ENCODE results near the gene SLC16A3.

SLC16A3 gene

DNA sequence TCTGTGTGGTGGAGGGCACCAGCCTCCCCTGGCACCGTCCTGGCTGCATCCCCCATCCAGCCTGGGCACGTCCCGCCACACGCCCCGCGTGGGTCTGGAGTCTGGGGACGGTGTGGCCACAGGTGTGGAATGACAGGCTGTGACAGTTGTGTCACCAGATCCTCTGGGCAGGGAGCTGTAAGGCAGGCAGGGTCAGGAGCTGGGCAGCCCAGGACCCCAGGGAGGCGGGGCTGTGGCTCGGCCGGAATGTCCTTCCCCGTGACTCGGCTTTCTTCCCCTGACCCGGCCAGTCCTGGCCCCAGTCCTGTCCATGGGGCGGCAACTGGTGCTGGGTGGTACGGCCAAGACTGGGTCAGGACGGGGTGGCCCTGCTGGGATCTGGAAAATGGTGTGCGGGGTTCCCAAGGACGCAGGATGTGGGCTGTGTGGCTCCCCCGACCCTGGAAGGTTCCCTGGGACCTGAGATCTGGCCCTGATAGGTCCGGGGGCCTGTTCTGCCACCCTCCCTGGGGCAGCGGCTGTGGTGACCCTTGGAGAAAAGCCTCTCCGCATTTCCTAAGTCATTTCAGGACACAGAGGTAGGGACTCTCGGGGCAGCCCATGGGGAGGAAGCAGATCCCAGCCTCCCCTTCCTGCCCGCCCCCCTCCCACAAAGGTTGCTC is 3.3 kb upstream of the SLC16A3 start:
- no peak for DNase-seq
- Histone ChIP-seq H3K4me3 (ENCODE audit: low read length) (no peak overlapping the region), H3K4me2 (ENCODE audit: low read depth, low read length) (no peak overlapping the region), H3K27ac (ENCODE audit: low read length) (no peak overlapping the region), H2AFZ (ENCODE audit: low read length) (no peak overlapping the region), H3F3A (ENCODE audit: insufficient read depth, low read length) (peaks cover 6% of the 10 kb centered on the region), H3K36me3 (replicated peaks; ENCODE audit: insufficient read depth, low read length) (no peaks in the 10 kb centered on the region), H3K4me1 (ENCODE audit: low read length) (peaks cover 9% of the 10 kb centered on the region), H3K79me2 (ENCODE audit: low read length) (0 out of 2 replicates have a peak, but pooled peaks cover 5% of the 10 kb centered on the region), H4K20me1 (ENCODE audit: insufficient read depth, low read length) (no peaks in the 10 kb centered on the region), H3K9ac (ENCODE audit: low read length) (no peak overlapping the region), H3K9me3 (replicated peaks; ENCODE audit: insufficient read depth, low read length) (no peaks in the 10 kb centered on the region), H3K27me3 (replicated peaks; ENCODE audit: insufficient read depth, low read length) (0 out of 2 replicates have a peak, but pooled peaks cover 3% of the 10 kb centered on the region), H3K9me2 (replicated peaks; ENCODE audit: insufficient read depth, low read length) (no peaks in the 10 kb centered on the region)
- TF ChIP-seq, protein P1, sequence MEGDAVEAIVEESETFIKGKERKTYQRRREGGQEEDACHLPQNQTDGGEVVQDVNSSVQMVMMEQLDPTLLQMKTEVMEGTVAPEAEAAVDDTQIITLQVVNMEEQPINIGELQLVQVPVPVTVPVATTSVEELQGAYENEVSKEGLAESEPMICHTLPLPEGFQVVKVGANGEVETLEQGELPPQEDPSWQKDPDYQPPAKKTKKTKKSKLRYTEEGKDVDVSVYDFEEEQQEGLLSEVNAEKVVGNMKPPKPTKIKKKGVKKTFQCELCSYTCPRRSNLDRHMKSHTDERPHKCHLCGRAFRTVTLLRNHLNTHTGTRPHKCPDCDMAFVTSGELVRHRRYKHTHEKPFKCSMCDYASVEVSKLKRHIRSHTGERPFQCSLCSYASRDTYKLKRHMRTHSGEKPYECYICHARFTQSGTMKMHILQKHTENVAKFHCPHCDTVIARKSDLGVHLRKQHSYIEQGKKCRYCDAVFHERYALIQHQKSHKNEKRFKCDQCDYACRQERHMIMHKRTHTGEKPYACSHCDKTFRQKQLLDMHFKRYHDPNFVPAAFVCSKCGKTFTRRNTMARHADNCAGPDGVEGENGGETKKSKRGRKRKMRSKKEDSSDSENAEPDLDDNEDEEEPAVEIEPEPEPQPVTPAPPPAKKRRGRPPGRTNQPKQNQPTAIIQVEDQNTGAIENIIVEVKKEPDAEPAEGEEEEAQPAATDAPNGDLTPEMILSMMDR (IDR thresholded peaks at IDR 0.05; ENCODE audit: low read length) = no peak
- TF ChIP-seq EZH2phosphoT487 (IDR thresholded peaks at IDR 0.05; ENCODE audit: low read length) (no peak), EZH2 (optimal IDR thresholded peaks at IDR 0.05; ENCODE audit: low read depth, low read length) (no peak)

DNA sequence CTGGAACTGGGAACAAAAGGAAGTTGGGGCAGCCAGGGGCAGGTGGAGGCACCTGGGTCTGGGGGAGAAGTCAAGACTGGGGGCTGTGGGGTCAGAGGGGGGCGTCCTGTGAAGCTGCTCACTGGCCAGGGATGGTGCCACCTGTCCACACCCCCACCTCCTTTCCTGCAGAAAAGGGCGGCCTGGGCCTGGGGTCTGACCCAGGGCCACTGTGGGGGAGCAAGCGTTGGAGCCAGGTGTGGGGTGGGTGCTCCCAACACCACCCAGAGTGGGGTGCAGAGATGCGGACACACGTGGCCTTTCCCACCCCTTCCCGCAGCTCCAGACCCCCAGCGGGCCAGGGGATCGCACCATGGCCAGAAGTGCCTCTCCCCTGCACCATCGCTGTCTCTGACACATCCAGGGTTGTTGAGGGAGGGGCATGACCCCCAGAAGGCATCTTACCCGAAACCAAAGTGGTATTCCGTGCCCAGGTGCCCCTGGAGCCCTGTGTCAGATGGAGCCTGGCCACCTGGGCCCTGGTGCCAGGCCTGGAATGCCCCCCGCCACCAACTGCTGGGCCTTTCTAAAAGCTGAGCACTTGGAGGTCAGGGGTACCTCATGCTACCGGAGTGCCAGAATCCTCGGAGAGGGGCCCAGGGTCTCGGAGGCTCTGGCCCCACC is 2.6 kb upstream of the SLC16A3 start:
- peaks cover 12% of the 10 kb centered on the region for H3K4me1 ChIP-seq (ENCODE audit: low read length)
- no peaks in the 10 kb centered on the region for H4K20me1 ChIP-seq (ENCODE audit: insufficient read depth, low read length)
- H3K9ac ChIP-seq (ENCODE audit: low read length) = no peak overlapping the region
- TF ChIP-seq EZH2 (optimal IDR thresholded peaks at IDR 0.05; ENCODE audit: low read depth, low read length) = no peak
- no peak for TF ChIP-seq EZH2phosphoT487 (IDR thresholded peaks at IDR 0.05; ENCODE audit: low read length)
- TF ChIP-seq, protein P1 (IDR thresholded peaks at IDR 0.05; ENCODE audit: low read length) = no peak
- no peaks in the 10 kb centered on the region for H3K9me3 ChIP-seq (replicated peaks; ENCODE audit: insufficient read depth, low read length)
- no peak overlapping the region for H3K4me3 ChIP-seq (ENCODE audit: low read length)
- no peak overlapping the region for H2AFZ ChIP-seq (ENCODE audit: low read length)
- no peaks in the 10 kb centered on the region for H3K36me3 ChIP-seq (replicated peaks; ENCODE audit: insufficient read depth, low read length)
- DNase-seq = no peak
- H3K4me2 ChIP-seq (ENCODE audit: low read depth, low read length) = no peak overlapping the region
- no peaks in the 10 kb centered on the region for H3K9me2 ChIP-seq (replicated peaks; ENCODE audit: insufficient read depth, low read length)
- peaks cover 6% of the 10 kb centered on the region for H3F3A ChIP-seq (ENCODE audit: insufficient read depth, low read length)
- H3K27ac ChIP-seq (ENCODE audit: low read length) = no peak overlapping the region
- H3K27me3 ChIP-seq (replicated peaks; ENCODE audit: insufficient read depth, low read length) = 0 out of 2 replicates have a peak, but pooled peaks cover under 1% of the 10 kb centered on the region
- 0 out of 2 replicates have a peak, but pooled peaks cover 5% of the 10 kb centered on the region for H3K79me2 ChIP-seq (ENCODE audit: low read length)

DNA sequence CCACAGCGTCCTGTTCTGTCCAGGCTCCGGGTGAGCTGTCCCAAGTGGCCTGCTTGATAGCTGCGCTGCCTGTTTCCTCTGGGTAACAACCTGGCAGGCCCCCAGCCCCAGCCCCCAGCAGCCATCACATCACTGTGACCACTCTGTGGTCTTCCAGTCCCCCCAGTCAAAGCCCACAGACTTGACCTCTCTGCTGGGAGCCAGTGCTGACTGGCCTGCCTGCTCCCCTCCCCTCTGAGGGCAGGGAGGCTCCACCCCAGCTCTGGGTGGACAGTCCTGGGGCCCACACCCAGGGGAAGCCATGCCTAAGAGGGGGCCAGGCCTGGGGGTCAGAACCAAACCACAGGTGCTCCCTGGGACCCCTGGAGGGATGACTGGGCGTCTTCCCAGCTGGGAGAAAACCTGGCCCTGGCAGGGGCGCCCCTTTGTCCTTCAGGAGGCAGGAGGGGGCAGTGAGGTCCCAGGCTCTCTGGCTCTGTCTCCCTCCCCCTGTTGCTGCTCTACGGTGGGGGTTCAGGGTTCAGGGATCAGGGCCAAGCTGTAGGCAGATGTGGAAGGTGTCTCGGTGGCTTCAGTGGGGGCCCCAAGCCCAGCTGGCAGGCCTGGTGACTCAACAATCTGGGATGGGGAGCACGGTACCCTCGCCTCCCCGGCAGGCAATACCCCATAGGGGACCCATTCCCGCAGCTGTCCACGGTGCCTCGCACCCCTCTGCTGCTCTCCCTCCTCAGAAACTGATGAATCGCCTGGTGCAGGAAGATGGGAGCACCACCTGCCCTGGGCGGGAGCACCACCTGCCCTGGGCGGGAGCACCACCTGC is 1.8 kb upstream of the SLC16A3 start:
- H3K9me3 ChIP-seq (replicated peaks; ENCODE audit: insufficient read depth, low read length) = no peaks in the 10 kb centered on the region
- H3K9ac ChIP-seq (ENCODE audit: low read length) = no peak overlapping the region
- H4K20me1 ChIP-seq (ENCODE audit: insufficient read depth, low read length) = no peaks in the 10 kb centered on the region
- peaks cover 6% of the 10 kb centered on the region for H3F3A ChIP-seq (ENCODE audit: insufficient read depth, low read length)
- TF ChIP-seq EZH2 (optimal IDR thresholded peaks at IDR 0.05; ENCODE audit: low read depth, low read length) = no peak
- TF ChIP-seq, protein P1 (IDR thresholded peaks at IDR 0.05; ENCODE audit: low read length) = no peak
- TF ChIP-seq EZH2phosphoT487 (IDR thresholded peaks at IDR 0.05; ENCODE audit: low read length) = no peak
- peaks cover 12% of the 10 kb centered on the region for H3K4me1 ChIP-seq (ENCODE audit: low read length)
- 0 out of 2 replicates have a peak, but pooled peaks cover 5% of the 10 kb centered on the region for H3K79me2 ChIP-seq (ENCODE audit: low read length)
- H3K36me3 ChIP-seq (replicated peaks; ENCODE audit: insufficient read depth, low read length) = no peaks in the 10 kb centered on the region
- H3K4me2 ChIP-seq (ENCODE audit: low read depth, low read length) = no peak overlapping the region
- DNase-seq = no peak
- no peak overlapping the region for H3K27ac ChIP-seq (ENCODE audit: low read length)
- no peak overlapping the region for H2AFZ ChIP-seq (ENCODE audit: low read length)
- H3K27me3 ChIP-seq (replicated peaks; ENCODE audit: insufficient read depth, low read length) = no peaks in the 10 kb centered on the region
- no peak overlapping the region for H3K4me3 ChIP-seq (ENCODE audit: low read length)
- no peaks in the 10 kb centered on the region for H3K9me2 ChIP-seq (replicated peaks; ENCODE audit: insufficient read depth, low read length)

All from MM.1S (cell line).